HepG2 (cell line): ENCODE measurements around the gene HES7. TPM values are rescaled to one million over a fixed set of nuclear protein-coding genes. Genes with fewer than 3 reads are reported as not detected.

Experiments used
- DDIT3 ChIP-seq: sonication (generic); formaldehyde crosslinking; IDR thresholded peaks from 2 replicates; pipeline ENCODE4 v1.4.0; 2020; ENCODE audit warnings: mild to moderate bottlenecking, missing genetic modification reagents
- ELF1 ChIP-seq: sonication (generic); formaldehyde crosslinking; IDR thresholded peaks from 2 replicates; pipeline ENCODE4 v1.4.0; 2020; ENCODE audit warnings: missing genetic modification reagents
- GPBP1L1 ChIP-seq: sonication (generic); formaldehyde crosslinking; IDR thresholded peaks from 2 replicates; pipeline ENCODE4 v1.5.0; 2020; ENCODE audit warnings: mild to moderate bottlenecking, missing genetic modification reagents
- HMGXB3 ChIP-seq: sonication (generic); formaldehyde crosslinking; IDR thresholded peaks from 2 replicates; pipeline ENCODE4 v1.4.0; 2020; ENCODE audit warnings: missing genetic modification reagents, borderline replicate concordance
- JUN ChIP-seq: sonication (generic); formaldehyde crosslinking; IDR thresholded peaks from 2 replicates; pipeline ENCODE4 v1.4.0; 2020; ENCODE audit warnings: mild to moderate bottlenecking, missing genetic modification reagents
- MIER3 ChIP-seq: IDR thresholded peaks from 2 replicates; pipeline ENCODE4 v1.6.1; 2016; ENCODE audit warnings: missing compliant biosample characterization, borderline replicate concordance
- MYNN ChIP-seq: sonication (generic); formaldehyde crosslinking; IDR thresholded peaks from 2 replicates; pipeline ENCODE4 v1.4.0; 2020; ENCODE audit warnings: mild to moderate bottlenecking, low read depth, missing genetic modification reagents
- NCOA1 ChIP-seq: sonication (generic); formaldehyde crosslinking; IDR thresholded peaks from 2 replicates; pipeline ENCODE4 v1.9.0; 2021; ENCODE audit warnings: missing genetic modification reagents
- NR2F2 ChIP-seq: IDR thresholded peaks from 2 replicates; pipeline ENCODE4 v1.6.1; 2012; ENCODE audit warnings: low read depth, inconsistent platforms, borderline replicate concordance
- NRL ChIP-seq: sonication (generic); formaldehyde crosslinking; IDR thresholded peaks from 2 replicates; pipeline ENCODE4 v1.5.0; 2020; ENCODE audit warnings: missing genetic modification reagents, mild to moderate bottlenecking, moderate library complexity, borderline replicate concordance
- RNF2 ChIP-seq: fragments of 450-650 bp; conservative IDR thresholded peaks from 2 replicates; pipeline ENCODE4 v1.6.1; 2016; ENCODE audit warnings: low read depth
- RXRA ChIP-seq: sonication (generic); formaldehyde crosslinking; IDR thresholded peaks from 2 replicates; pipeline ENCODE4 v1.5.1; 2020; ENCODE audit warnings: missing genetic modification reagents
- SMAD1 ChIP-seq: sonication (generic); formaldehyde crosslinking; IDR thresholded peaks from 2 replicates; pipeline ENCODE4 v1.4.0; 2020; ENCODE audit warnings: missing genetic modification reagents, low read depth, mild to moderate bottlenecking, borderline replicate concordance
- SPEN ChIP-seq: sonication (generic); formaldehyde crosslinking; IDR thresholded peaks from 2 replicates; pipeline ENCODE4 v1.5.1; 2020; ENCODE audit warnings: low read depth, mild to moderate bottlenecking, missing genetic modification reagents
- TFDP1 ChIP-seq: IDR thresholded peaks from 2 replicates; pipeline ENCODE4 v1.6.1; 2016; ENCODE audit warnings: missing compliant biosample characterization, missing genetic modification reagents, borderline replicate concordance
- ZKSCAN1 ChIP-seq: fragments of 150-350 bp; IDR thresholded peaks from 2 replicates; pipeline ENCODE4 v1.6.1; 2014; ENCODE audit warnings: low read length
- ZNF253 ChIP-seq: sonication (generic); formaldehyde crosslinking; IDR thresholded peaks from 2 replicates; pipeline ENCODE4 v1.8.0; 2022; ENCODE audit warnings: mild to moderate bottlenecking, missing genetic modification reagents, borderline replicate concordance
- ZNF530 ChIP-seq: sonication (generic); formaldehyde crosslinking; IDR thresholded peaks from 2 replicates; pipeline ENCODE4 v1.5.0; 2020; ENCODE audit warnings: low read depth, mild to moderate bottlenecking, missing genetic modification reagents
- ZNF570 ChIP-seq: sonication (generic); formaldehyde crosslinking; IDR thresholded peaks from 2 replicates; pipeline ENCODE4 v1.4.0; 2020; ENCODE audit warnings: mild to moderate bottlenecking, missing genetic modification reagents, borderline replicate concordance
- ZNF580 ChIP-seq: IDR thresholded peaks from 2 replicates; pipeline ENCODE4 v1.6.1; 2016; ENCODE audit warnings: low read depth, borderline replicate concordance
- ZNF674 ChIP-seq: sonication (generic); formaldehyde crosslinking; IDR thresholded peaks from 2 replicates; pipeline ENCODE4 v1.5.0; 2020; ENCODE audit warnings: low read depth, mild to moderate bottlenecking, missing genetic modification reagents
- ZNF766 ChIP-seq: sonication (generic); formaldehyde crosslinking; IDR thresholded peaks from 2 replicates; pipeline ENCODE4 v1.5.0; 2020; ENCODE audit warnings: missing genetic modification reagents, borderline replicate concordance
- ZSCAN22 ChIP-seq: sonication (generic); formaldehyde crosslinking; IDR thresholded peaks from 2 replicates; pipeline ENCODE4 v1.4.0; 2020; ENCODE audit warnings: mild to moderate bottlenecking, missing genetic modification reagents
- polyA plus RNA-seq, 8 experiments: library from polyadenylated mRNA; depleted of rRNA in 3 of 8; stranded (reverse) in 7 of 8; unstranded in 1 of 8; fragments of >200 nt; fragmentation: Illumina TruSeq in 4 of 8; extraction: Trizol in 4 of 8; gene quantifications; 2 replicates each; pipeline versions ENCODE4 v1.2.1 to v1.2.3, GENCODE V29; 2011 to 2016; ENCODE audit warnings: low read depth in 4 of 8, missing spikeins in 1 of 8, mixed read lengths in 1 of 8; ENCODE audit not compliant: insufficient read depth in 1 of 8
- total RNA-seq, 5 experiments: library from RNA; depleted of rRNA; stranded (reverse); fragments of >200 nt; fragmentation: Illumina TruSeq; extraction: Trizol; gene quantifications; 2 replicates each; pipeline ENCODE4 v1.2.3, GENCODE V29; 2016; ENCODE audit warnings: low read depth in 1 of 5

Gene HES7
- total and polyA plus RNA-seq, 2 of the 13 experiments (the other 11 are each of a cell fraction or from before 2014, with no cell fraction given), result not detected

- TF ChIP-seq HMGXB3 (CRISPR knock-in tag) (no peak), JUN (CRISPR knock-in tag) (no peak), RNF2 (no peak), ELF1 (CRISPR knock-in tag) (0 out of 2 replicates have a peak, but pooled peaks have one; percentile 25), DDIT3 (no peak), ZNF570 (CRISPR knock-in tag) (no peak), NCOA1 (CRISPR knock-in tag) (no peak), ZNF580 (CRISPR knock-in tag) (no peak), ZKSCAN1 (no peak), ZNF674 (no peak), SMAD1 (CRISPR knock-in tag) (no peak), ZSCAN22 (CRISPR knock-in tag) (no peak), TFDP1 (CRISPR knock-in tag) (no peak), MIER3 (CRISPR knock-in tag) (no peak), RXRA (CRISPR knock-in tag) (no peak), NRL (CRISPR knock-in tag) (no peak), MYNN (CRISPR knock-in tag) (no peak), ZNF253 (CRISPR knock-in tag) (no peak), NR2F2 (0 out of 2 replicates have a peak, but pooled peaks have one; percentile 35), ZNF766 (CRISPR knock-in tag) (no peak), SPEN (CRISPR knock-in tag) (0 out of 2 replicates have a peak, but pooled peaks have one; percentile 14), GPBP1L1 (CRISPR knock-in tag) (no peak), ZNF530 (CRISPR knock-in tag) (no peak)
Measured at GRCh38 chr17:8163978-8164814, 40.3 kb upstream of the HES7 start (continued).
